ENCODE data around the gene ZNF565. TPM values are rescaled to one million over a fixed set of nuclear protein-coding genes. Genes with fewer than 3 reads are reported as not detected.
"Not testable (repeated sequence)": the region's sequence is repeated elsewhere in the genome, so short reads cannot be mapped to it uniquely, and the experiment has no call there.

The ZNF565 gene
- total and polyA plus RNA-seq, 10 of the 15 experiments (the other 5 are each of a cell fraction or from before 2014, with no cell fraction given) = 0.72 to 2.2 (median 1.8) TPM

GRCh38 chr19:36198119-36198518 is 16.3 kb downstream of the ZNF565 start:
- ChIA-PET SMC1A (ENCODE audit: uncharacterized antibody, unreplicated experiment) (no interaction called here), CTCF (no interaction called here), RAD21 (ENCODE audit: unreplicated experiment) (interaction anchor here (0.6 kb wide), 1 partner anchor 1008 kb away, joined by 4 read pairs; no protein-coding TSS in a partner anchor), POLR2A (no interaction called here)
- H3K36me3 ChIP-seq (ENCODE audit: control insufficient read depth in 2 of 2, insufficient read depth in 2 of 2, low read length in 1 of 2) = no peaks in the 10 kb centered on the region; a peak in 1 of 4 replicates
- BruUV-seq (replicated peaks) = no TSS peak
- no peak for ATAC-seq
- no peak overlapping the region for H3K4me2 ChIP-seq (ENCODE audit: control insufficient read depth, insufficient read depth)
- H3K9ac ChIP-seq (ENCODE audit: control insufficient read depth, insufficient read depth, low read length) = no peak overlapping the region
- no peaks in the 10 kb centered on the region for H3K9me3 ChIP-seq (replicated peaks; ENCODE audit: control insufficient read depth, insufficient read depth, low read length)
- no peak for DNase-seq (ENCODE audit: low read depth, low spot score)
- H3K4me3 ChIP-seq = no peak overlapping the region
- intact Hi-C loops (cut with micrococcal nuclease; ENCODE audit: unreplicated experiment) = no loop called here
- TF ChIP-seq RAD21 (IDR thresholded peaks at IDR 0.05; ENCODE audit: insufficient read depth, low read depth, low read length) = no peak
- no peak for TF ChIP-seq CBX3 (IDR thresholded peaks at IDR 0.05; ENCODE audit: borderline replicate concordance, low read depth)
- TF ChIP-seq IRF3 (IDR thresholded peaks at IDR 0.05) = no peak
- no peak for TF ChIP-seq CHD4 (IDR thresholded peaks at IDR 0.05)
- no peak for TF ChIP-seq SREBF1 (IDR thresholded peaks at IDR 0.05; ENCODE audit: low read length)
- no peaks in the 10 kb centered on the region for H3K27me3 ChIP-seq (replicated peaks in 1 of 2; ENCODE audit: control insufficient read depth in 2 of 2, insufficient read depth in 2 of 2, low read length in 1 of 2)
- no peak overlapping the region for H2AFZ ChIP-seq (ENCODE audit: control insufficient read depth, low read depth, low read length)
- H3K79me2 ChIP-seq (ENCODE audit: control insufficient read depth, insufficient read depth, low read length) = no peaks in the 10 kb centered on the region
- no peak overlapping the region for H3K27ac ChIP-seq (ENCODE audit: control insufficient read depth, insufficient read depth)
- H3K4me1 ChIP-seq (ENCODE audit: control insufficient read depth, insufficient read depth, low read length) = no peaks in the 10 kb centered on the region; the same call in 1 of the 2 replicates
- H4K20me1 ChIP-seq (ENCODE audit: control insufficient read depth, insufficient read depth) = no peaks in the 10 kb centered on the region
- FAIRE-seq = no peak
- in situ Hi-C loops (cut with MboI) = no loop called here
- WGBS (ENCODE audit: insufficient coverage, insufficient replicate concordance, low lambda C conversion rate, missing lambda C conversion rate) = 83% methylated on average over 1 of the region's 2 CpGs

GRCh38 chr19:36196249-36196648 is 18.2 kb downstream of the ZNF565 start:
- WGBS (ENCODE audit: insufficient coverage, insufficient replicate concordance, low lambda C conversion rate, missing lambda C conversion rate) = 47% methylated on average over 2 of the region's 2 CpGs
- in situ Hi-C loops (cut with MboI) = no loop called here
- Histone ChIP-seq H3K36me3 (ENCODE audit: control insufficient read depth in 2 of 2, insufficient read depth in 2 of 2, low read length in 1 of 2) (no peaks in the 10 kb centered on the region; a peak in 1 of 4 replicates), H3K9ac (ENCODE audit: control insufficient read depth, insufficient read depth, low read length) (no peak overlapping the region), H3K27ac (ENCODE audit: control insufficient read depth, insufficient read depth) (no peak overlapping the region), H3K4me2 (ENCODE audit: control insufficient read depth, insufficient read depth) (no peak overlapping the region), H3K9me3 (replicated peaks; ENCODE audit: control insufficient read depth, insufficient read depth, low read length) (no peaks in the 10 kb centered on the region), H2AFZ (ENCODE audit: control insufficient read depth, low read depth, low read length) (no peak overlapping the region), H4K20me1 (ENCODE audit: control insufficient read depth, insufficient read depth) (no peaks in the 10 kb centered on the region), H3K27me3 (replicated peaks in 1 of 2; ENCODE audit: control insufficient read depth in 2 of 2, insufficient read depth in 2 of 2, low read length in 1 of 2) (no peaks in the 10 kb centered on the region), H3K4me3 (no peak overlapping the region), H3K79me2 (ENCODE audit: control insufficient read depth, insufficient read depth, low read length) (no peaks in the 10 kb centered on the region), H3K4me1 (ENCODE audit: control insufficient read depth, insufficient read depth, low read length) (no peaks in the 10 kb centered on the region; the same call in 1 of the 2 replicates)
- ChIA-PET POLR2A (no interaction called here), RAD21 (ENCODE audit: unreplicated experiment) (no interaction called here), CTCF (interaction anchor here (1.0 kb wide), 1 partner anchor 17 kb away, joined by 3 read pairs; no protein-coding TSS in a partner anchor), SMC1A (ENCODE audit: uncharacterized antibody, unreplicated experiment) (interaction anchor here (1.0 to 2.2 kb wide), 2 partner anchors 8 to 12 kb away, joined by 5 to 7 read pairs; no protein-coding TSS in a partner anchor)
- TF ChIP-seq SKIL (IDR thresholded peaks at IDR 0.05; ENCODE audit: low read depth, poor library complexity, severe bottlenecking) (no peak), PAX5 (IDR thresholded peaks at IDR 0.05; ENCODE audit: borderline replicate concordance, low read depth, low read length) (0 out of 2 replicates have a peak, but pooled peaks have one; percentile 12)
- intact Hi-C loops (cut with micrococcal nuclease; ENCODE audit: unreplicated experiment) = no loop called here
- BruUV-seq (replicated peaks) = no TSS peak
- DNase-seq (ENCODE audit: low read depth, low spot score) (no peak), FAIRE-seq (no peak), ATAC-seq (no peak)

GRCh38 chr19:36186722-36187121 is 27.7 kb downstream of the ZNF565 start:
- BruUV-seq (replicated peaks); H3K27ac ChIP-seq (ENCODE audit: control insufficient read depth, insufficient read depth); CTCF ChIA-PET; DNase-seq (ENCODE audit: low read depth, low spot score); H3K79me2 ChIP-seq (ENCODE audit: control insufficient read depth, insufficient read depth, low read length); H3K36me3 ChIP-seq (ENCODE audit: control insufficient read depth in 2 of 2, insufficient read depth in 2 of 2, low read length in 1 of 2); H3K4me3 ChIP-seq; H3K9ac ChIP-seq (ENCODE audit: control insufficient read depth, insufficient read depth, low read length); H3K4me2 ChIP-seq (ENCODE audit: control insufficient read depth, insufficient read depth); in situ Hi-C loops (cut with MboI); H4K20me1 ChIP-seq (ENCODE audit: control insufficient read depth, insufficient read depth); ATAC-seq; FAIRE-seq; H2AFZ ChIP-seq (ENCODE audit: control insufficient read depth, low read depth, low read length); H3K27me3 ChIP-seq (replicated peaks in 1 of 2; ENCODE audit: control insufficient read depth in 2 of 2, insufficient read depth in 2 of 2, low read length in 1 of 2); H3K9me3 ChIP-seq (replicated peaks; ENCODE audit: control insufficient read depth, insufficient read depth, low read length); RAD21 ChIA-PET (ENCODE audit: unreplicated experiment); intact Hi-C loops (cut with micrococcal nuclease; ENCODE audit: unreplicated experiment); H3K4me1 ChIP-seq (ENCODE audit: control insufficient read depth, insufficient read depth, low read length): not testable (repeated sequence)
- POLR2A ChIA-PET = interaction anchor here (0.6 kb wide), 2 partner anchors 64 to 133 kb away, joined by 3 to 9 read pairs; no protein-coding TSS in a partner anchor
- SMC1A ChIA-PET (ENCODE audit: uncharacterized antibody, unreplicated experiment) = interaction anchor here (0.6 kb wide), 1 partner anchor 15 kb away, joined by 3 read pairs; no protein-coding TSS in a partner anchor
- WGBS (ENCODE audit: insufficient coverage, insufficient replicate concordance, low lambda C conversion rate, missing lambda C conversion rate) = 97% methylated on average over 5 of the region's 5 CpGs
